HG02885 (cell line): ENCODE measurements around the gene PEX26.
"Not testable (repeated sequence)": the region's sequence is repeated elsewhere in the genome, so short reads cannot be mapped to it uniquely, and the experiment has no call there.

Experiments used
- ATAC-seq: cut with Tn5 transposase; IDR thresholded peaks from one replicate; pipeline ENCODE4 v1.9.1; 2021; ENCODE audit warnings: mild to moderate bottlenecking; ENCODE audit not compliant: unreplicated experiment, poor library complexity

Gene PEX26

DNA sequence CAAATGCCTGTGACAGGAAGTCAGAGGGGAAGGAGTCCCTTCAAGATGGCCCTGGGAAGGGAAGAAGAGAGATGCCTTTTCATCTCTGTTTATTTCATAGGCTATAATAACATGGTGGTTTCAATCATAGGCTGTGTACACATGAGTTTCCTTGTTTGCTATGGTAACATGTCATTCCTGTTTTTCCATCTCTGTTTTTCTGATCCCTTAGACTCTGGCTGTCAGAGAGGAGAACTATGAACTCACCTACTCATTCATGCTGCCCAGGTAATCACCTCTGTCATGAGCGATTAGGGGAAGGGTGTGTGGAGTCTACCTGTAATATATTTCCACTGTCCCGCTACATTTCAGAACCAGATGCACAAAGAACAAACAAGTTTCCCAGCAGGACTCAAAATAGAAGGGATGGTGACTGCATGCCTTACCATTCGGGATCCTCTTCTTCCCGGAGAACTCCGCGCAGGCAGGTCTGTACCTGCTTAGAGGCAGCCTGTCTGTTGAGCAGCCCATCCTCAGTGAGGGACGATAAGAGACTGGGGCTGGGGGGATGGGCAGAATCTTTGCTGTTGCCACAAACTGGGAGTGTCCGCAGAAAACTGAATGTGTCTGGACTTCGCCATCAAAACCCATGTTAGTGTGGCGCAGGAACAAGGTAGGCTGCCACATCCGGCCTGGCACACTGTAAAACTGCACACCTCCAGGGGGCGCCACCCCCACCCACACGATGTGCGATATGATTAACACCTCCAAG, 7.1 kb upstream of the PEX26 start:
- no peak for ATAC-seq

DNA sequence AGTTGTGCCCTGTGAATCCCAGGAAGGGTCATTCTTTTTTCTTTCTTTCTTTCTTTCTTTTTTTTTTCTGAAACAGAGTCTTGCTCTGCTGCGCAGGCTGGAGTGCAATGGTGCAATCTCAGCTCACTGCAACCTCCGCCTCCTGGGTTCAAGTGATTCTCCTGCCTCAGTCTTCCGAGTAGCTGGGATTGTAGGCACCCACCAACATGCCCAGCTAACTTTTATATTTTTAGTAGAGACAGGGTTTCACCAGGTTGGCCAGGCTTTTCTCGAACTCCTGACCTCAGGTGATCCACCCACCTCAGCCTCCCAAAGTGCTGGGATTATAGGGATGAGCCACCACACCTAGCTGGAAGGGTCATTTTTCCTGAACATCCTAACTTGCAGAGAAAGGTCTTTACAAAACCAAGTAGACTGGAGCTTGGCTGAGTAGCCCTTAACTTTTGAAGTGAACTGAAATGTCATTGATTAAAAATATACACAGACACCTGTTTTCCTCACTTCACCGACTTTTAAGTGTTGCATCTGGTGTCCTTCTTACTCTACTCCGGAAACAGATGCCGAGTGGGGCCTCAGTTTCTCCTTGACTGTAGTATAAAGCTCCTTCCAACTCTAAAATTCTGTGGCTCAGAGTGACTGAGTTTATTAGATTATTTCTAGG, 6.4 kb upstream of the PEX26 start:
- ATAC-seq, result not testable (repeated sequence)

DNA sequence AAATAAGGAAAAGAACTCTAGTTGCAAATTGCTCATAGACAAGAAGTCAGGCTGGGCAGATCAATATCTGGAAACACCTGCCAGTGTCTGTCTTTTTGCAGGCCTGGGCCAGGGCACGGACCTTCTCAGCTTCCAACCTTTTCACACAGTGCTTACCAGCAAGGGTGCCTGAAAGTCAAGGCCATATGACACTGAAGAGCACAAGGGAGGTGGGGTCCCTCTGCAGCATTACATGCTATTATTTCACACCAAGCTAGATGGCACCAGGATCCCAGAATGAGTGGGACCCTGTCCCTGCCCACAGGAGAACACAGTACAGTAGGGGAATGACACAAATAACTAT, 5.9 kb upstream of the PEX26 start:
- no peak for ATAC-seq

DNA sequence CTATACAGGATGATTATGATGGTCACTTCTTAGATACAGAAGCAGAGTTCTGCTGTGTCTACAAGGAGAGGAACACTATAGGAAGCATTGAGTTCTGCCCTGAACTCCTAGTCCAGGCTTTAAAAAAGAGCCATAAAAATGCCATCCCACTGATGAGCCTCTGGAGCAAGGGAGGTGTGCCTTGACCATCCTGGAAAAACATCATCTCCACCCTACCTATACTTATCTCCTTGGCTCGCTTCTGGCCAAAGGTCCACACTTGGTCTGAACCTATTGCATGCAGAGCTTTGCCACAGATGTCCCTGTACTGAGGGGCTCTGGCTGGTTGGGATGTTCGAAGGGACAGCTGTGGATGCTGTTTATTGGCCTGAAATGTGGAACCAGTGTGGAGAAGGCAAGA, 4.3 kb upstream of the PEX26 start:
- ATAC-seq, result no peak

DNA sequence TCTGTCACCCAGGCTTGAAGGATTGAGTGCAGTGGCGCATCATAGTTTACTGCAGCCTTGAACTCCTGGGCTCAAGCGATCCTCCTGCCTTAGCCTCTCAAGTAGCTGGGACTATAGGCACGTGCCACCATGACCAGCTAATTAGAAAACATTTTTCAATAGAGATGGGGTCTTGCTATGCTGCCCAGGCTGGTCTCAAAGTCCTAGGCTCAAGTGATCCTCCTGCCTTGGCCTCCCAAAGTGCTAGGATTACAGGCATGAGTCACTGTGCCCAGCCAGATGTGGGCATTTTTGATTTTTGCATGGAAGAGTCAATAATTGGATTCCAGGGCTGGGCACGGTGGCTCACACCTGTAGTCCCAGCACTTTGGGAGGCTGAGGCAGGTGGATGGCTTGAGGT, 3.9 kb upstream of the PEX26 start:
- ATAC-seq, result not testable (repeated sequence)

DNA sequence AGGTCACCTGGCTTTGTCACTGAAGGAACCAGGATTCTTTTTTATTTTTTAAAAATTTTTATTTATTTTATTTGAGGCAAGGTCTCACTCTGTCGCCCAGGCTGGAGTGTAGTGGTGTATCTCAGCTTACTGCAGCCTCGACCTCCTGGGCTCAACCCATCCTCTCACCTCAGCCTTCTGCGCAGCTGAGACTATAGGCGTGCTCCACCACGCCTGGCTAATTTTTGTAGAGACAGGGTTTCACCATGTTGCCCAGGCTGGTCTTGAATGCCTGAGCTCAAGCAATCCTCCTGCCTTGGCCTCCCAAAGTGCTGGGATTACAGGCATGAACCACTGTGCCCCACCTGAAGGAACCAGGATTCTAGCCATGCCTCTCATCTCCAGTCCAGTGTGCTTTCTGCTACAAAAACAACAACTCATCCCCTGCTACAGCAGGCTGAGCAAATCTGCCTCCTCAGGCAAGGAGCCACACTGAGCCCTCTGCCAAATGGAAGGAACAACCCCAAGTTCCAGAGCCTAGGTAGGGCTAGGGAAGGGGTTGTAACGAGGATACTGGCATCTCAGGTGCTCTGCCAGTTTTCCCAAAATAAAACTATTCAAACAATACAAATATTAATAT, 2.6 kb upstream of the PEX26 start:
- no peak for ATAC-seq

DNA sequence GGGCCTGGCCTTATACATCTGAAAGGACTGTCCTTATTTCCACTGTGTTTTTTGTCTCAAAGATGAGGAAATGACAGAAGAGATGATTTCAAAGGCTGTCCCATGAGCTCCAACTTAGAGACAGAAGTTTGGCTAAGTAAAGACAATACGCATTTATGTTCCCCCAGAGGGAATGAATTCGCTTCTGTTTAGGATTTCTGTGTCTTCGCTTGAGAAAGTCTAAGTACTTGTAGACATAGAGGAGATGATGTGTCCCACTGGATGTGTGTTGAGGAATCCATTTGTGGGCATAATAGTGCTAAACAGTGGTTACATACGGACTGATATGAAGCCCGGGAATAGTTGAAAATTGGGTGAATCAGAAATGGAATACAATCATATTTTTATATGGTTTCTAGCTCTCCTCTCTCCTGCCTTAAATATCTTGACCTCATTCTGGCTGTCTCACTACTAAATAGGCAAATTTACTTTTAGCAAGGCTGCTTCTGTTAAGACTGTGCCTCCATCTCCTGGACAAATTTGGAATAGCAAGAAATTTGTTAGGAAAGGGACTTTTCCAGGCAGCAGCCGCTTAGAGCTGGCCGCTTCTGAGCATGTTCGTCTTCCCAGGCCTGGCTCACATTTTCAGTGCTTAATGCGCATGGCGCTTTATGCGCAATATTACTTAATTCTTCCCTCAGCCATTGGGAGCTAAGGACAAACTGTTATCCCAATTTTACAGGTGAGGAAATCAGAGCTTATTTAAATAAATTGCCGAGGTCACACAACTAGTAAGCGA, 1.9 kb upstream of the PEX26 start:
- no peak for ATAC-seq

DNA sequence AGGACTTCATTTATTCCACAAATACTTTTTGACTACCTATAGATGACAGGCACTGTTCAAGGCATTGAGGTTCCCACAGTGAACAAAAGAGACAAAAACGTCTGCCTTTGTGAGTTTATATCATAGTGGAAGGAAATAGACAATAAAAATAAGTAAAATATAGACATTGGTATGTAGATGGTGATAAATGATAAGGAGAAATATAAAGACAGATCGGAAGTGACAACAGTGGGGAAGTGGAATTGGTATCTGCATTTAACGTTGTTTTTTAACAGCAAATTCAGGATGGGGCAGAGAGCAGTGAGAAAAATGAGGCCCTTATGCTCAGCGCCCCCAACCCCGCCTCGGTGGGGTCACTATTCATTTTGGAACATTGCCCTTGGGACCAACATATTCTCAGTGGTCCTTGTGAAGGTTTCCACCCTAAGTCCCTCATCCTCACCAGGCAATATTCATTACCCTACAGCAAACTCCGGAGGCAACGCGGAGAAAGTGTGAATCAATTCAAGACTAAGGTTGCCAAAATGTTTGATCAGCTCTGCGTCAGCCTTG, 627 bp upstream of the PEX26 start:
- ATAC-seq, result no peak

DNA sequence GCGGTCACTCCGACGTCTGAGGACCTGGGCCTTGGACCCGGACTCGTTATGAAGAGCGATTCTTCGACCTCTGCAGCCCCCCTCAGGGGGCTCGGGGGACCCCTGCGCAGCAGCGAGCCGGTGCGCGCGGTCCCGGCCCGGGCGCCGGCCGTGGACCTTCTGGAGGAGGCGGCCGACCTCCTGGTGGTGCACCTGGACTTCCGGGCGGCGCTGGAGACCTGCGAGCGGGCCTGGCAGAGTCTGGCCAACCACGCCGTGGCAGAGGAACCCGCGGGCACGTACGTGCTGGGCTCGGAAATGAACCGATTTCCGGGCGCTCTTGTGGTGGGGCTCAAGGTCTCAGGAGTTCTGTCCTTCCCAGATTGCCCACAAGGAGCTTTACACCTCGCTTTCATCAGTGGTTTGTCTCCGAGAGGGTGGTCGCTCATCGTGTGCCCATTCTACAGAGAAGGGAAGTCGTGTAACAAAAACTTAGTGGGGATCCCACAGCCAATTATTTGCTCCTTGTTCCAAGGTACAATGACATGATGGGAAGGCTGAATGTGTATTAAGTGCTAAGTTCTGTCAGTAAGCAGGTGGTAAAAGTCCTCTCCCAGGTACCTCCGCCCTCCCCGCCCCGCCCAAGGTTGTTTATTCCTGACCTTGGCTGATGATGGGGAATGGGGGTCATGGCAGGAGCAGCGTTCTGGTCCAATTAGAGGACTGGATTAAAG, 695 bp downstream of the PEX26 start:
- peak; percentile 15 for ATAC-seq

DNA sequence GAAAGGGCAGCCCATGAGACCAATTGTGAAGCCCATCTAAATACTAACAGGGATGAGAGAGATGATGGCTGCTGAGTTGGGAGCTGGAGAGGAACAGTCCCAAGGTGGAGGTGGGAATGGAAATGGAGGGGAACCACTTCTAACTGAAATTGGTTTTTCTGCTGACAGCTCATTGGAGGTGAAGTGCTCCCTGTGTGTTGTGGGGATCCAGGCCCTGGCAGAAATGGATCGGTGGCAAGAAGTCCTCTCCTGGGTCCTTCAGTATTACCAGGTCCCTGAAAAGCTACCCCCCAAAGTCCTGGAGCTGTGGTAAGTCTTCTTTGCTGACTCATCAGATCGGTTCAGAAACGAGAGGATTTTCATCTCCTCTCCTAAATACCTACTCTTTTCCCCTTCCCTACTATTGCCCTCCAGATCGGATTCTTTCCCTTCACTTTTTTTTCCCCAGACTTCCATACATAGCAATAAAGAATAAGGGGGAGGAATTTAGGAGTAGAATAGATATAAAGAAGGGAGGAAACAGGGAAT, 2.0 kb downstream of the PEX26 start:
- no peak for ATAC-seq

DNA sequence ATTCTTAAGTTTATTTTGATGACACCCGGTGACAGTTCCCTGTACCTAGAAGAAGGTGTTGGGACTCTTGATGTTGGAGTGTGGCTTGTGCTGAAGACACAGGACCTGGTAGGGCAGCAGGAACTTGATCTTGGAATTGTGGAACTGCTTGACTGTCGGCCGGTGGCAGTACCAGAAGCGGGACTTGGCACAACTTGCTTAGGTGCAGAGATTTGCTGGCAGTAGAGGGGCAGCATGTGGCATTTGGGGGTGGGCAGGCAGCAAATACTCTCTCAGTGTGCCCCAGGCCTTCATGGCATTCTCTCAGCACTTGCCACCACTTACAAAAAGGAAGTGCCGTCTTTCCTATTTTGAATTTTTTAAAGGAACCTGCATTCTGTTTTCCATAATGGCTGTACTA, 3.6 kb downstream of the PEX26 start:
- no peak for ATAC-seq

DNA sequence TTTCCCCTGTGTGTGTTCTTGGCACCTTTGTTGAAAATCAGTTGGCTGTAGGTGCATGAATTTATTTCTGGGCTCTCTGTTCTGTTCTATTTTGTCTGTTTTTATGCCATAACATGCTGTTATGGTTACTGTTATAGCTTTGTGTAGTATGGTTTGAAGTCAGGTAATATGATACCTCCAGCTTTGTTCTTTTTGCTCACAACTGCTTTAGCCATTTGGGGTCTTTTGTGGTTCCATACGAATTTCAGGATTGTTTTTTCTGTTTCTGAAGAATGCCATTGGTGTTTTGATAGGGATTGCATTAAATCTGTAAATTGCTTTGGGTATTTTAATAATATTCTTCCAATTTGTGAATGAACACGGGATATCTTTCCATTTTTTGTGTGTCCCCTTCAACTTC, 4.7 kb downstream of the PEX26 start:
- no peak for ATAC-seq

DNA sequence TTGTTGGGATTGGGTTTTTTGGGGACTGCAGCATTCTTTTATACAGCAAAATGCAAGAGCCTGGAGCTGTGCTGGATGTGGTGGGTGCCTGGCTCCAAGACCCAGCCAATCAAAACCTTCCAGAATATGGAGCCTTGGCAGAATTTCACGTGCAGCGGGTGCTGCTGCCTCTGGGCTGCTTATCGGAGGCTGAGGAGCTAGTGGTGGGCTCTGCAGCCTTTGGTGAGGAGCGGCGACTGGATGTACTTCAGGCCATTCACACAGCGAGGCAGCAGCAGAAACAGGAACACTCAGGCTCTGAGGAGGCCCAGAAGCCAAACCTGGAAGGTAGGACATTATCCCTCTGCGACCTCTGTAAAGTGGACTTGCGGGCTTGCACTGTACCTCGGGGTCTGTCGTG, 5.6 kb downstream of the PEX26 start:
- ATAC-seq, result no peak

DNA sequence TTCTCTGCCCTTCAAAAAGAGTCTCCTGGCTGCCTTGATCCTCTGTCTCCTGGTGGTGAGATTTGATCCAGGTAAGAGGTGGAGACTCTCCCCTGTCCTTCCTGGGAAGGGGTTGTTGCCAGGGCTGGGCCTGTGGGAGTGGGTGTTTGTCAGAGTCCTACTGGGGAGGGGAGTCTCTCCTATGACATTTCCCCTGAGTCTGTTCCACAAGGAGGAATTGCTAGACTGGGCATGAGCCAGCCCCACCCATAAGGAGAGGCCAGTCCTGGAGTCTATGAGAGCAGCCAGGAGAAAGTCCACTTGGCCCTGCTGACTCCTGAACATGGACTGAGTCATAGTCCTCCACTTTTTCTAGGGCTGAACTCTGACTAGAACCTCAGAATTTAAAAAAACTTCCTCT, 7.4 kb downstream of the PEX26 start:
- no peak for ATAC-seq

DNA sequence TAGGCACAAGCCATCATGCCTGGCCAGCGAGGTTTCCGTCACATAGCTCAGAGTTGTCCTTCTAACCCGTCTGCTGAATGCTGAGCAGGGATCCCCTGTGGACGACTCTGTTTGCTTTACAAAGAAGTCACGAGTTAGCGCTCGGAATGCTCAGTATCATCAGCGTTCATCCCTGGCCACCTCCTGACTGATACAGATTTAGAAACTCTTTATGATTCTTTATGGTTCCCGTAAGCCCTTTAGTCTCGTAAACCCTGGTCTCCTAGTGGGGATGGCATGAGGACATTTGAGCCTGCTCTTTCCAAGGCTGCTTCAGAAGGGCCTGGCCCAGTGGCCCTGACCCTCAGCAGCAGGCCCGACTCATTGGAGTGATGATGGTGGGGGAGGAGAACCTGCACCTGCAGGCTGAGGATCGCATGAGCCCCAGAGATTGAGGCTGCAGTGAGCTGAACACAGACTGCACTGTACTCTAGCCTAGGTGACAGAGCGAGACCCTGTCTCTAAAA, 9.6 kb downstream of the PEX26 start:
- ATAC-seq, result no peak

DNA sequence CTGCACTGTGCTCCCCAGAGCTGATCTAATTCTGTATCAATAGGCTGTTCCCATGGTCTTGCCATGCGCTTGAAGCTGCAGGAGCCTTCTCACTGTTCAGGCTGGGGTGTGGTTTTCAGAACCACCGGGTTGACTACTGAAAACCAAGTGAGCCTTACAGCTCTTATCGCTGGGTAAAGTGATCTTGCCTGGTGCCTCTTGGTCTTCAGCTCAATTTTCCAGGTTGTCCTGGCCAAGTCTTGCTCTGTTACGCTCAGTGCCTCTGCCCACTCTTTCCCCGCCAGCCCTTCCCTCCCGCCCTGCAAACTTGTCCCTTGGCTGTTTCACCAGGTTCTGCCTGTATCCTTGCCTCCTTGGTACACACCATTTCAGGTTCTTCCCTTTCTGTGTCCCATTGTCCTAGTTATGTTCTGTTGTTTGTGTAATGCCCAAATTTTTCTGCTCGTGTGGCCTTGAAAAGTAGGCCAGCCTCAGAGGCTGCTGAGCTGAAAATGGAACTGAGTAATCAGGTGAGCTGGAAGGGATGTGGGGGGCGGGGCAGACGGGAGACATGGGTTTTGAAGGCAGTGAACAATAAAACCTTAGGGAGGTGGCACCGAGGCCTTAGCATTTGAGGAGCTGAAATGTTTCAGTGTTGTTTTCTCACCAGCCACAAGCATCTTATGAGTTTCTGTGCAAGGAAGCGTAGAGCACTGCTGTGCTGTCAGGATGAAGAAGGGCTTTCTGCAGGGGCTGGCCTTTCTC, 11.2 kb downstream of the PEX26 start:
- peak; percentile 54 for ATAC-seq

DNA sequence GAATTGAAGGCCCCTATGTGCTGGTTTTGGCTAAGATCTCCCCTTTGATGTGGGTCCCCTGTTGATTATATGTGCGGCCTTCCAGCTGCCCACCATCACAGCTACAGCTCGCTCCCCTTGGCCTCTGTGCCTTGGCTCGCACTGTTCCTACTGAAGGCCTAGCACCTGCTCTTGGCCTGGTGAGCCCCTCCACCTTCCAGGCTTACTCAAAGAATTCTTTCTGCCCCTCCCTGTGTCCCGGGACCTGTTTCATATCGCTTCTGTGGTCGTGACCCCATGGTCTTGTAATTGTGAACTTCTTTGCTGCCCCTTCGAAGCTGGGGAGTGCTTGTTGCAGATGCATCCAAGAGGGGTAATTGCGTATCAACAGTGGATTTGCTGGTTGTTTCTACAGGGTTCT, 12.5 kb downstream of the PEX26 start:
- ATAC-seq, result no peak

DNA sequence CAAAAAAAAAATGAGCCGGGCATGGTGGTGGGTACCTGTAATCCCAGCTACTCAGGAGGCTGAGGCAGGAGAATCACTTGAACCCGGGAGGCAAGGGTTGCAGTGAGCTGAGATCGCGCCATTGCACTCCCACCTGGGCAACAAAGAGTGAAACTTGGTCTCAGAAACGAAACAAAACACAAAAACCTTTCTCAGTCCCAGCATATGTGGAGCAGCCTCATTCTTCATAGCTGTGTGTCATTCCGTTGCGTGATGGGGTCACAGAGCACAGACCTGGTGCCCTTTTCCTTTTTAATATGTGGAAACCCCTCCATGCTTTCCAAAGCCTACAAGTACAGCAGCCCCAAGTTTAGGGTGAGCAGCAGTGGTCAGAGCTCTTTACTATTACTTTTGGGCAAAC, 13.7 kb downstream of the PEX26 start:
- peak; percentile 37 for ATAC-seq

DNA sequence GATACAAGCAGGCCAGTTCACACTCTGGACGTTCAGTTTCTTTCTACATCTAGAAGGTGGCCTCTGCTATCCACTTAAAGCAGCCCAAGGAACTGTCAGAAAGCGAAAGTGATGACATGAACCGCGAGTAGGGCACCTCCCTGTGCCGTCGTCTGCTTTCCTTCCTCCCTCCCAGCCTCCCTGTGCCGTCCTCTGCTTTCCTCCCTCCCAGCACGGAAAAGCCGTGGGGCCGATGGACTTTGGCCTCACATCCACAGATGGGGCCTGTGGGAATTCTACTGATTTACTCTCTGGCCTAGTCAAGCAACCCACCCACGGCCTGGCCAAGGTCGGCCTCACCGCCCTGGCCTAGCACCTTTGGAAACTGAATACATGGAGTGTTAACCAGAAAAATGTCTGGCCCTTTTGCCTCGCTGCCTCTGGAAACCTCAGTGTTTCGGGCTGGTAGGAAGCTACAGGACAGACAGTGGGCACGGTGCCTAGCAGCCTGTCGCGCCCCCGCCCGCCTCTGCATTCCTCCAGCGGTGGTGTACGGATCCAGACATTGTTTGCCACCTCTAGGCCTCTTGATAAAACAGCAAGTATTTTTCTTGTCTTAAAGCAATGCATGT, 14.2 kb downstream of the PEX26 start:
- ATAC-seq, result peak; percentile 63
